COLO668 (cell line): ENCODE results near the gene MYO1E.
"Not testable (repeated sequence)": the region's sequence is repeated elsewhere in the genome, so short reads cannot be mapped to it uniquely, and the experiment has no call there.

ENCODE experiments used
- DNase-seq: peaks from one replicate; lab custom pipeline; 2025; ENCODE audit not compliant: unreplicated experiment; lab: John Stamatoyannopoulos, UW

The MYO1E gene

DNA sequence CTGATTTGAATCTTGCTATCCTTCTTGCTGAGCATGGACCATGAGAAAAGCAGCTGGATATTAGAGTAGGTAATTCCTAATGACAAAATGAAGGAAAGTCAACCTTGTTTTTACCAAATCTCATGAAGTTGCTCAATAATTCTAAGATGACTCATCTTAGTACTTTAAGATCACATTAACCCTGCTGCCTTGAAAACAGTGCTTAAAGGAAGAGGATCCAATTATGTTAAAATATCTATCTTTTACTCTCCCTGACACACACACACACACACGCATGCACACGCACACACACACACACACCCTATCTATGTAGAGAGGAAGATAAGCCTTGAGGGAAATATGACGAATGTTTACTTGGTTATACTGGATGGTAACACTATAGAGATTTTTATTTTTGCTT, 16.0 kb upstream of the MYO1E start:
- DNase-seq = no peak

DNA sequence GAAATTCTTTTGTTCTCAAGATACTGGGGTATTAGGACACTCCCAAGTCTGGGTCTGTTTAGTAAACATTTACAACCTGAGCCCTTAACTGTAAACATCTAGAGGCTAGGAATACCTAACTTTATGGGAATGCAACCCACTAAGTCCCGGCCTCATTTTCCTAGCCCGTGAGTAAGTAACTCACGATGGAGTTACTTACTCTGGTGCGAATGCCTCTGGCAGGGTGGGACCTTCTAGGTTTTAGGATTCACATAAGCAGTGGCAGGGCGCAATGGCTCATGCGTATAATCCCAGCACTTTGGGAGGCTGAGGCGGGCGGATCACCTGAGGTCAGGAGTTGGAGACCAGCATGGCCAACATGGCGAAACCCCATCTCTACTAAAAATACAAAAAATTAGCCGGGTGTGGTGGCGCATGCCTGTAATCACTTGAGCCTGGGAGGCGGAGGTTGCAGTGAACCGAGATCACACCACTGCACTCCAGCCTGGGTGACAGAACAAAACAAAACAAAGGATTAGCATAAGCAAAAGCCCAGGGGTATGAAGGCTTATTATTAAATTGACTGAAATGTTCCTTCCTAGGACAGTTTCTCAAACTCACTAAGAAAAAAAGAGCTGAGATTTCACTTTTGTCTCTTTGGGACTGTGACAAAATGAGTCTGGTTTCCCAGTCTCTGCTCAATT, 14.7 kb upstream of the MYO1E start:
- not testable (repeated sequence) for DNase-seq

DNA sequence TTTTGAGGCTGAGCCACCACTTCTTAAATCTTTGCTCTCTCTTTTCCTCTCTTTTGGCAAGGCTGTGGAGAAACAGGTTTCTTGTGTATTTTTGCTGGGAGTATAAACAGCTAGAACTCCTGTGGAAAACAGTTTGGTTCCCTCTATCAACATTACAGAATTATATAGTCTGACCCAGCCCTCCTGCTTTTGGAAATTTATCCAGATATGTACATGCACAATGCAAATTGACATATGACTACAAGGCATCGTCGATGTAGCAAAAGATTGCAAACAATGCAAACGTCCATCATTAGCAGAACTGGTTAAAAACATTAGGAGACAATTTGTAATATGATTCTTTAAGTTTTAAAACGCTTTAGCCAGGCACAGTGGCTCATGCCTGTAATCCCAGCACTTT, 12.5 kb upstream of the MYO1E start:
- no peak for DNase-seq

DNA sequence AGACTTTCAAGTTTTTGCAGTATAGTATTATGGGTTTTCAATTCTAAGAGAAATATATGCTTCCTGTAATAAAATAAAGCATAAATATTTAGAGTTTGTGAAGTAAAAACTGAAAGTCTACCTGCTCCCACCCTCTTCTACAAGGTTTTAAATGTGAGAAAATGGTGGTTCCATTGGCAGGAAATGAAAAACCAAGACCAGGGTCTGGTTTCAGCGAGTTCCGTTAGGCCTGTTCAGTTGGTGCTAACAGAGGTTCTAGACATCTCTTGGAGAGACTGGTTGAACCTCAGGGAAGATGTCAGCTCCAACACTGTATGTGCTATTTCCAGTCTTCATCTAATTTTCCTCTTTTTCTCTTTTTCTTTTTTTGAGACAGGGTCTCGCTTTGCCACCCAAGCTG, 11.8 kb upstream of the MYO1E start:
- no peak for DNase-seq

DNA sequence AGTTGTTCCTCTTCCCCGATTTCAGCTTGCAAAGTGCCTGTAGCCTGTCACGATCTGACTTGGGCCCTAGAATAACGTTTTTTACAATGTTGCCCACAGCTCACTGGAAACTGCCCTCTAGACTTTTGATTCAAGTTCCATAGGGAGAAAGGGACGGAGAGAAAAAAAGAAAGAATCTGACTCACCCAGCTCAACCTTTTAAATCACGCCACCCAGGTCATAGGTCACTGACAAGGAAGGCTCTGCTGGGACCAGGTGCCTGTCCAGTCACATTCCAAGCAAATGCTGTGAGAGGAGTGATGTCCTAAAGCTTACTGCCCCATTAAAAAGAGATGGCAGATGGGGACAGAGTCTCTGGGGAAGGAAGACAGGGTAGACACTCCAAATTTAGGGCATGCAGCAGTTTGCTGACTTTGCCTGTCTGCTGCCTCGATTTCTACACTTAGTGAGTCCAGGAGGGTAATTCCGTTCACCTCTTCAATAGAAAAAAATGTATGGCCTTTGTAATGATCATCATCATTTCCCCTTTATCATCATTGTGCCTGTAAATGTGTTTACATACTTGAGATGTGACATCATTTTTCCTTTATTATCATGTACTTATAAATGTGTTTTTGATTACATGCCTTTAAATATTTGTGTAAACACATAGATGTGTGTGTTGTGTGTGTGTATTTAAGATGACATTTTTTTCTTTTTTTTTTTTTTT, 8.4 kb upstream of the MYO1E start:
- no peak for DNase-seq

DNA sequence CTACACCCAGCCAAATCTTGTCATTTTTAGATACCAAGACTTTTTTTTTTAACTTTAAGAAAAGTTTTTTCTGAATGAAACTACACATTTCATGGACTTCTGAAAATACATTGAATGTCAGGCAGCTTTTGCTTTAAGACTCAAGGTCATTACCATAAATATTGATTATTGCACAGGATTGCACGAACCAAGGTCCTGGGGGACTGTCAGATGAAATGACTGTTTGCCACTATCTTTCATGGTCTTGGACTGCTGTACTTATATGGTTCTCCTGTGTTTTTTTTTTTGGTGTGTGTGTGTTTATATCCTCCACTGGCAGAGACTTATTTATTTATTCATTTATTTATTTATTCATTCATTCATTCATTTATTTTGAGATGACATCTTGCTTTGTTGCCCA, 6.9 kb upstream of the MYO1E start:
- DNase-seq = no peak

DNA sequence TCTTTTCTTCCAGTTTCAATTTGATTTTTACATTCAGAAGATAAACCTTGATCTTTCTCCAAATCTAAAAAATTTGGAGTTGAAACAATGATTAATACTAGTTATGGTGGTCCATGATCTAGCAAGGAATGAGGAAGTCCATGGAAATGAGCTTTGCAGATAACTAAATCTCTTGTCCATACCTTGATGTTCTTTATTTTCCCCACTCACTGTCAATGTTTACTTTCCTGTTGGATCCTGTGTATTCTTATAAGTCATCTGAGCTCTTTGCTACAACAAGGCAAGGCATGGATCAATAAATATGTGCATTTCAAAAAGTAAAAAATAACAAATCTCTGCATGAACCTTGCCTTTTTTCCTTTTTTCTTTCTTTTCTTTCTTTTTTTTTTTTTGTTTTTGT, 6.2 kb upstream of the MYO1E start:
- no peak for DNase-seq

DNA sequence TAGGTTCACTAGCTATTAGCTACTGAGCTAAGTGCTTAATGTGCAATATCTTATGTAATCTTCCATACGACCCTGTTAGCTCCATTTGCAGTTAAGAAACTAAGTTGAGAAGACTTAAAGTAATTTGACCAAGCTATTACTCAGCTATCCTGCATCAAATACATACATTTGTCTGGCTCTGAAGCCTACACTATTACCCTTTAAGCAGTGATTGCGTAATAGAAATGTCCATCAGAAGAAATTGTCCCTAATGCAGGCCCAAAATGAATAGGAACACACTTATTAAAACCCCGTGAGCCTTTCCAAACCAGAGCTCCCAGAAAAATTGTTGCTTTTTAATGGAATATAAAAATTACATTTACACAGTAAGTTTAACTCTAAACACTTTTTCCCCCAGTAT, 5.3 kb upstream of the MYO1E start:
- DNase-seq = no peak

DNA sequence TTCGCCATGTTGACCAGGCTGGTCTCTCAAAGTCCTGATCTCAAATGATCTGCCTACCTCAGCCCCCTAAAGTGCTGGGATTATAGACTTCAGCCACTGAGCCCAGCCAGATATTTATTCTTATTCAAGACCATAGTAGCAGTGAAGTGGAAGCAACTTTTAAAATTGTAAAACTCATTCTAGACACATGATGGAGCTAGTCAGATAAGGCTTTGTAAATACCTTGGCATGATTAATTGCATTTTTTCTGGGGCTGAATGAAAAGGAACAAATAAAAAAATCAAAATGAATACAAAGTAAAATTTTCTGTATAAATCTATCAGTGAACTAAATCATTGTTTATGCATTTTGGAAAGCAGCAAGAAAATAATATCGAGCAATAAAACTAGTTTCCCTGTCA, 4.1 kb upstream of the MYO1E start:
- DNase-seq = no peak

DNA sequence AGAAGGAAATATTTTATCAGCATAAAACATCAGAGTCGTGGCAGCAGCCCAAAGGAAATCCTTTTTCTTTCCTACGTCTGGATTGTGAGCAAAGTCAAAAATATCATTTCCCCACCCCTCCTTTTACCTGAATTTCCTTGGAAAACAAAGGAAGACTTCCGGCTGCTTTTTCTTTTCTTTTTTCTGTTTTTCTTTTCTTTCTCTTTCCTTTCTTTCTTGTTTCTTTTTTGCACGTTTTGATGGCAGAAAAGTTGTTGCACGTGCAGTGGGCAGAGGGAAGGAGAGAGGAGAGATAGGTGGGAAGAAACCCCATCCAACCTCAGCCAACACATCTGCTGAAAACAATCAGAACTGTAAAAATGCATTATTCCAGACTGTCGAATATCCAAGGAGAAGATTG, 544 bp upstream of the MYO1E start:
- DNase-seq = no peak

DNA sequence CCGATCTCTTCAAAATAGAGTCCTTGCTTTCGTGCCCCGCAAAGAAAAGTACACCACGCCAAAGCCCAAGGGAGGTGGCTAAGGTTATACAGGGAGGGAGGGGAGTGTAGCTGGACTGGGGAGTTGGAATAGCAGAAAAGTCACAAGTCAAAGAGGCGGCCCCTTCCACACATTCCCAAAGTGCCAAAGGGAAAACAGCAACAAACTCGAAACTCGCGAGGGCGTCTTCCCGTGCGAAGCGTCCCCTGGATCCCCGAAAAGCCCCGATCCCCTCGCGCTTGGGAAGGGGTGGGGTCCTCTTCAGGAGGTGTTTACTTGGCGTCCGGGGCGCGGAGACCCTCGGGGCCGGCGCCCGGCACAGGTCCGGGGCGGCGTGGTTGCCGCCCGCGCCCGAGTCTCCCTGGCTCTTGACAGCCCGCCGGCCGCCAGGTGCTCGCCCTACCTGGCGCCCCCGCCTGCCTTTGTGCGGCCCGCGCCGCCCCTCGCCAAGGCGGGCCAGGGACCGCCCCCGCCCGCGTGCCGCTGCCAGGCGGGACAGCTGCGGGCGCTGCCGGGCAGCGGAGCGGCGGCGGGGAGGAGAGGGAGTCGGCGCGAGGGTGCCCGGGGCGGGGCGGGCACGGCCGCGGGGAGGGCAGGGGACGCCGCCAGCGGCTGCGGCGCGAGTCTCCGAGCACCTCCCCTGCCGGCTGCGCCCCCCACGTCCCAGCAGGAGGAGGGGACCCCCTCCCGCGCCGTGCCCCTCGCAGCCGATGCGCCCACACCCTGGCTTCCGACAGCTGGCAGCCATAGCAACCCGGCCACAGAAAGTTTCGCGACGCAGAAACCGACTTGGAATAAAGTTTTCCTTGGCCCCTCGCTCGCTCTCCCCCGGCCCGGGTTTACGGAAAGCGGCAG, 966 bp downstream of the MYO1E start:
- peak; percentile 73 for DNase-seq

DNA sequence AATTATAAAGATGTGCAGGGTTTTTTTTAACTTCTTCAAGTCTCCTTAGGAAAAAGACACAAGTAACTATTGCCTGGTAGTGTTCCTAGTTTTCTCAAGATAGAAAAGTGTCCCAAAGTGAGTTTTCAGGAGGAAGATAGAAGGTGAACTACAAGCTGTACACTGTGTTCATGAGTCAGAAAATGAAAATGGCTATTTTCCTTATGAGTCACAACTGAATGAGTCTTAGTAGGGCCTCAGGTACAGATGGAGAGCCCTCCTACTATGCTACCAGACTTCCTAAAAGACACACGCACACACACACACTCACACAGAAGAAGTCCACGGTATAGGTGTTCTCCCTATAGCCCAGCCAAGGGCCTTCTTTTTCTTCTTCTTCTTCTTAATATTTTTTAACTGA, 3.1 kb downstream of the MYO1E start:
- DNase-seq = no peak

DNA sequence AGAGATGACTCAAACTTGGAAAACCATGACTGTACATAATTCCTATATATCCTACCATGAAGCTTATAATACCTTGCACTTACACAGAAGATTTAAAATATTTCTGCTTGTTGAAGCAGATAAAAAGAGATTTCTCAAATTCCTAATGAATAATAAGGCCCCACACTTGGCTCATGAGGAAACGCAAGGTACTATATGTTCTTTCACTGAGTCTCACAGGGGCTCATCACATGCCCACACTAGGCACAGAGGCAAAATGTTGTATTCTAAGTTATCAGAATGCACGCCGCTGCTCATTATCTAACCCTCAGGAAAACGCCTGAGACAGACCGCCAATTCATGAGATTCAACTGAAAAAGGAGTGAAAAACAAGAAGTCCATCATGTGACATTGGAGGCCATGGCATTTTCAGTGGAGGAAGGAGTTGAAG, 5.6 kb downstream of the MYO1E start:
- DNase-seq = no peak

DNA sequence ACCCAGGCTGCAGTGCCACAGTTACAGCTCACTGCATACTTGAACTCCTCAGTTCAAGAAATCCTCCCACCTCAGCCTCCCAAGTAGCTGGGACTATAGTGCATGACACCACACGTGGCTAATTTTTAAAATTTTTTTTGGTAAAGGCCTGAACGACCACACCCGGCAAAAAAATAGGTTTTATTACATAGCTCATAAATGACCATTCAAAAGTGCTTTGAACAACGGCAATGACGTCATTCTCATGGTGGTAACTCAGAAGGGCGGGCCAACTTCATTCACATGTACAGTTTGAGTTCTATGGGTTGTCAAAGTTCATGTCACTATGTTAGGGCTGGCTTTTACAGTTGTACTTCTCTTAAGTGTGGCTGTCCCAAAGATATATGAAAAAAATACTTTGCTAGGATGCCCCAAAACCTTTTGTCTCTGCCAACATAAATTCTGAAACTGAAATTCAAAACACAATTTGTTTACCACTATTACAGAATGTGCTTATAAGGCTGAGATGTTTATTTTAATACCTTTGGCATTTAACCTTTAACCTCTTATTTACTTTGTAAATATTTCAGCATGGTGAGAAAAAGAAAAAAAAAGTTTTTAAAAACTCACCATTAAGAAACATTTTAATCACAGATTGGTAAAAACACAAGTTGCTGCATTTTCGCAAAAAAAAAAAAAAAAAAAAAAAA, 6.2 kb downstream of the MYO1E start:
- no peak for DNase-seq

DNA sequence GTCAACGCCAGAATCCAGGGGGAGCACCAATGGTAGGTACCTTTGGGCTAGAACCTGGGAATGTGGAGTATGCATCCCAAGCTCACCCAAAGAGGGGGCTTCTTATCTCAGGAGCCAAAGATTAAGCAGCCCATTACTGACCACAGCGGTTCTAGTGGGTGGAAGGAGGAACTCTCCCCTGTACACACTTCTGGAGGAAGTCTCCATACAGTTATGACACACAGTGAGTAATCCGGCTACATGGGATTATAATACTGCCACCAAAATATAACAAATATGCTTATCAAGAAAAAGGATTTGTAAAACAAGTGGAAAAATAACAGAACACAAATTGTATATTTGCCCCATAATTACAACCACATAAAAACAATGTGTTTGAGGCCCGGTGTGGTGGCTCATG, 8.4 kb downstream of the MYO1E start:
- DNase-seq = no peak

DNA sequence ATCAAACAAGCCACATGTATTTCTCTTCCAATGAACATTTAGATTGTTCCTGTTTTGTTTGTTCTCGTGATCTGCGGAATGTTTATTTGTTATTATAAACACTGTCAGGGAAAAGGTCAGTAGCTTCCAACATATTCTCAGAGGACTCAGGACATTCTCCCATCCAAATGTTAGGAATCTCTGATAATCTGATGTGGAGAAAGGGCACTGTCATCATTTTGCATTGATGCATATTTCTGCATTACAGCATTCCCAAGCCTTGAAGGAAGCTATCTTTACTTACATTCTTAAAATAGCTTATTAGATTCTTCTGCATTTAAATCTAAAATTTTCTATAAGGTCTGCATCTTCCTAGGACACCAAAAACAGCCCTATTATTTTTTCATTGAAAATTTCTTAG, 10.3 kb downstream of the MYO1E start:
- DNase-seq = no peak

DNA sequence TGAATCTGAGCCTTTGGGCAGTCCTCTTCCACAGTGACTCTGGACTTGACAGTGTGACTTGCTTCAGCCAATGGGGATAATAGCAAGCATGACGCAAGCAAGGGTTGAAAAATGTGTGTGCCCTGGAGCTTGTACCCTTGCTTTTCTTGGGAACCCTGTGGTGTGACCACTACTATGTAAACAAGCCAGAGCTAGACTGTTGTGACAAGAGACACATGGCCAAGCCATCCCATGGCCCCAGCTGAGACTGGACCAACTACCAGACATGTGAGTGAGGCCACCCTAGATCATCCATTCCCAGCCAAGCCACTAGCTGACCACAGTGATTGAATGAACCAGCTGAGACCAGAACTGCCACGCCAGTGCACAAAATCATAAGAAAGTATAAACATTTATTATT, 11.8 kb downstream of the MYO1E start:
- no peak for DNase-seq

DNA sequence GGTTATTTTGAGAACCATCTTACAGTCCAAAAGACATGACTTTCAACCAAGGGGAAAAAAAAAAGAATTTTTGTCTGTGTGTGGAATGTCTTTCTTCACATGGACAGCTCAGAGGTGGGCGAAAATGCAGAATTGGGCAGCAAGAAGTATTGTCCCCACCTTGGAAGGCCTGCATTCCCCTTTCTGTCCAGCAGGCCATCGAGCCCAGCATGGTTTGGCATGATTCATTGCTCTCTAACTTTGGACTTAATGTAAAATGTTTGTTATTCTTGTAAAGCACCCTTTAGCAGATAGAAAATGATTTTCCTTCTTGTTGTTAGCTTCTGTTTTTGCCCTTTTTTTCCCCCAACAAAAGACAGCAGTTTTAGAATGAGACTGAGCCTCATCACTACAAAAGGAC, 12.4 kb downstream of the MYO1E start:
- no peak for DNase-seq

DNA sequence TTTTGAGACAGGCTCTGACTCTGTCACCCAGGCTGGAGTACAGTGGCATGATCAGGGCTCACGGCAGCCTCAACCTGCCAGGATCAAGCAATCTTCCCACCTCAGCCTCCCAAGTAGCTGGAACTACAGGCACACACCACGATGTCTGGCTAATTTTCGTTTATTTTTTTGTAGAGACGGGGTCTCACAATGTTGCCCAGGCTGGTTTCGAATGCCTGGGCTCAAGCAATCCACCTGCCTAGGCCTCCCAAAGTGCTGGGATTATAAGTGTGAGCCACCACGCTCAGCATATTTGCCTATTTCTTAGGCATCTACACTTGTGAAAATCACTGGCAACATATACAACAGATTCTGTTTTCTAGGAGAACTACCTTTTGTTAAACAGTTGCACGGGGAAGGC, 16.9 kb downstream of the MYO1E start:
- no peak for DNase-seq

DNA sequence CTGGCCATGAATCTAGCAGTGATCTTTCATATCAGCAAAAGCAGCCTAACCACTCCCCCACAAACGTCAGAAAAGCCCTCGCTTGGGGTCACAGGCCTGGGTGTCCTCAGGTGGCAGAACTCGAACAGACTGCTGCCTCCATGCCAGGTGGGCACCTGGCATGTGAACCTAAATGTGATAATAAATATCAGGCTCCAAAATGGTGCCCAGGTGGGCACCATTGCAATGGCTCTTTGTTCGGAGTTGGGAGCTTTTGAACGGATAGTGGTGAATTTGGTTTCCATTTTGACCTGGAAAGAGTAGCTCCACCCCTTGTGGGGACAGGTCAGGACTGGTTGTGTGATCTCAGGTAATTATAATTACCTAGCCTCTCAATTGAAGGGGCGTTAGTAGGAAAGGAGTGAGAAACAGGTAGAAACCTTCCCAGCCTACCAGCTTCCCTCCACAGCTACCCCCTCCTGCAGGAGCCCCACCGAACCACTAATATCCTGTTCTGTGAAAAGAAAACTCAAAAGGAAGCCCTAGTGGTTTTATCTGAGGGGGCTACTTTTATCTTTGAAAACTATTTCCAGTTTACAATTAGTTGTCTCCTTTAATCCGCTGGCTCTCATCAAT, 18.1 kb downstream of the MYO1E start:
- DNase-seq = no peak

DNA sequence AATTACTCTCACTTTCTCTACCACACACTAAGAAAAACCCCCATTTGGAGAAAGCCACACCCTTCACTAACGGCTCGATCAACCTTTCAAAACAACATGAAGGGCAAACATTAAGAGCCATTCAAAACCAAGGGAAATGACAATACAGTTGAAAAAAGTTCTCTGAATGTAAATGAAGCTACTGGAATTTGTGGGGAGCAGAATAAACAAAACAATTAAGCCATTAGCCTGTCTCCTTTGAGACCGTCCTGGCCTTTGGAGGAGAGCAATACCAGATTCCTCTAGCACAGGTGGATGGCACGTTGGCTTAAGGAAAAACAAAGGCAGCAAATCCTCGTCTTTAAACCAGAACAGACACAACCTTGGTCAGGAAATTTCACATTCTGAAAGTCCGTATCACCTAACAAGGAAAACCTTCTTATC, 18.7 kb downstream of the MYO1E start:
- DNase-seq = no peak
